SK-N-MC (cell line): ENCODE data around the gene UBE2G2.

Experiments
- EZH2 ChIP-seq: fragments of 200-600 bp; sonication (generic); IDR thresholded peaks from one replicate; pipeline ENCODE4 v1.6.1; 2017; ENCODE audit warnings: antibody characterized with exemption
- FOXP2 ChIP-seq: optimal IDR thresholded peaks from 2 replicates; pipeline ENCODE3; 2011; ENCODE audit warnings: mild to moderate bottlenecking, moderate library complexity; ENCODE audit not compliant: insufficient read depth; ENCODE audit errors: extremely low read length, control extremely low read depth

DNA sequence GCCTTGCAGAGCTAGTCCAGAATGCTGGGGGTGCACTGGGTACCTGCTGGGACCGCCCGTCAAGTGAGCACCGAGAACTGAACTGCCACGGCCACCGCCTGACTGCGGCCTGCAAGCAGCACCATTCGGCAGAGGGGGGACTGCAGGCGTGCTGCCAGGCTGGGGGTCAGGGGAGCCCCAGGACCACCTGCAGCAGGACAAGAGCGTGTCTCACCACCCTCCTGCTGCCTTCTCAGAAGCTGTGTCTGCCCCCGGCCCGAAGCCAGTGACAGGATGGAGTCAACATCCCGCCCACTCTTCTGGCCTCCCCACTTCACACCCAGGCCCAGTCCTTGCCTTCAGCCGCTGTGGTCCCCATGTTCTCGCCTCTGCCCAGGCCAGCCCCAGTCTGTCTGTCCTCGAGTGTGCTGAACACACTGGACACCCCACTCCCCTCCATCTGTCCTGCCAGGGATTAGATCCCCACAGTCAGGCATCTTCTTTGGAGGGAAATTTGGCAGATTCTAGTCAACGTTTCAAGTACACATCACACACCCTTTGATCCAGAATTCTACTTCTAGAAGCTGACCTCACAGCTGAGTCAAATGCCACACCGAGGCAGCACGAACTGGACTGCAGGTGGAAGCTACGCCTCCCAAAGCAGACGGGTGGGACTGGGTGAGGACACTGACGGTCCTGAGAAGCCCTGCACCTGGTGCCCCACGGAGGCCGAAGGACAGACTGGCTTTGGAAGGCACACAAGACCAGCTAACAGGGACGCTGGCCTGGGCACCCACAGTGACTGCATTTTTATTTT is 45.8 kb upstream of the UBE2G2 start:
- TF ChIP-seq EZH2 (no peak), FOXP2 (no peak)
